Stimulated activated CD8-positive, alpha-beta memory T cell treated with anti-CD3 and anti-CD28 coated beads, Interleukin-7, amount 100 ng/mL, for 4 hours (primary cell): Measurements from ENCODE around the gene RHOB.
"Not testable (repeated sequence)": the region's sequence is repeated elsewhere in the genome, so short reads cannot be mapped to it uniquely, and the experiment has no call there.

Source experiments
- DNase-seq, 2 donors: peaks; one replicate each; pipeline ENCODE4 v3.0.0-alpha.2; 2020; ENCODE audit warnings: low read depth in 2 of 2

RHOB gene

DNA sequence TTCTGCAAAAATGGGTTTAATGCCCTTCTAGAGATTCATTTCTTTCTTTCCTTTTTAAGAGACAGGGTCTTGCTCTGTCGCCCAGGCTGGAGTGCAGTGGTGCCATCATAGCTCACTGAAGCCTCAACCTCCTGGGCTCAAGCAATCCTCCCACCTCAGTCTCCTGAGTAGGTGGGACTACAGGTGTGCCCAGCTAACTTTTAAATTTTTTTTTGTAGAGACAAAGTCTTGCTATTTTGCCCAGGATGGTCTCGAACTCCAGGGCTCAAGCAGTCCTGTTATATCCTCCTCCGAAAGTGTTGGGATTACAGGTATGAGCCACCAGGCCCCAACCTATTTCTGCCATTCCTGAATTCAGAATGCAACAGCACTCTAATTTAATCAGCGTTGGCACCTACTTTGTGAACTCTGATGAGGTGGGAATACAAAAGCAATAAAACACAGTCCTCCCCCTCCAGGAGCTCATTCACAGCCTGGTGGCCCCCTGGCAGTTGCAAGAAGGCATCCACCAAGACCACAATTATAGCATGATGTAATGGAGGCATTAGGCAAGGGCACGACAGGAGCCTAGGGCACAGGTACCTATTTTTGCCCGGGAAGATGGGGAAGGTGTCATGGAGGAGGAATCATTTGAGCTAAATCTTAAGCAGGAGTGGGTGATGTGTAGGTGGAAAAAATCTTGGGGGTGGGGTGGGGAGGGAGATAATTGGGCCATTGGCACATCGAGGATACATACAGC is 5.1 kb downstream of the RHOB start:
- DNase-seq, result no peak

DNA sequence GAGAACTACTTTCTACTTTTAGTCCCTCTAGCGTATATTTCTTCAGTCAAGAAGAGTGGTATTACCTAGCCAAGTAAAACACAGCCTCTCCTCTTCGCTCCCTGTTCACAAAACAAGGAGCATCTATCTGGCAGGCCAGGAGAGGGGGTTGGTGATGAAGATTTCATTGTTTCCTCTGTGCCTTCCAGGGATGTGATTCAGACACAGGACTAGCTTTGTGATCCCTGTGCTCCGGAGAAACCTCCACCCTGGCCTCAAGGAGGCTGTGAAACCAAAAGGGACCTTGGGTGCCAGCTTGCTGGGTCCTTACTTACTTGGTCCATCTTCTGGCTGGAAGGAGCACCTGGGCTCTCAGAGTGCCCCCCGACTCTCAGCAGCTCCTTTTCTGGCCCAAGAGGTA is 5.7 kb downstream of the RHOB start:
- DNase-seq, result no peak

DNA sequence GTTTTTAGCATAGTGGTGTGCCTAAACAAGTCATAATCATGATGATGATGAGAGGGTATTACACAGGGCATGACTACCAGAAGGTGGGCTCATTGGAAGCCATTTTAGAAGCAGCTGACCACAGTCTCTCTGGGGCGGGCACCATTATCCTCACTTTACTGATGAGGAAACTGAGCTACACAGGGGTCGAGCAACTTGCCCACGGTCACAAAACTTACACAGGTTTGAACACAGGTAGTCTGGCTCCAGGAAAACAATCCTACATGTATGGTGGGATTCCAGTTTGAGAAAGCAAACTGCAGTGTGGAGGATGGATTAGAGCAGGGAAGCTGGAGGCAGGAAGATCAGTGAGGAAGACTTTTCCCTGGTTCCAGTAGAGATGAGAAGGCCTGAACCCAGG is 6.2 kb downstream of the RHOB start:
- no peak for DNase-seq

DNA sequence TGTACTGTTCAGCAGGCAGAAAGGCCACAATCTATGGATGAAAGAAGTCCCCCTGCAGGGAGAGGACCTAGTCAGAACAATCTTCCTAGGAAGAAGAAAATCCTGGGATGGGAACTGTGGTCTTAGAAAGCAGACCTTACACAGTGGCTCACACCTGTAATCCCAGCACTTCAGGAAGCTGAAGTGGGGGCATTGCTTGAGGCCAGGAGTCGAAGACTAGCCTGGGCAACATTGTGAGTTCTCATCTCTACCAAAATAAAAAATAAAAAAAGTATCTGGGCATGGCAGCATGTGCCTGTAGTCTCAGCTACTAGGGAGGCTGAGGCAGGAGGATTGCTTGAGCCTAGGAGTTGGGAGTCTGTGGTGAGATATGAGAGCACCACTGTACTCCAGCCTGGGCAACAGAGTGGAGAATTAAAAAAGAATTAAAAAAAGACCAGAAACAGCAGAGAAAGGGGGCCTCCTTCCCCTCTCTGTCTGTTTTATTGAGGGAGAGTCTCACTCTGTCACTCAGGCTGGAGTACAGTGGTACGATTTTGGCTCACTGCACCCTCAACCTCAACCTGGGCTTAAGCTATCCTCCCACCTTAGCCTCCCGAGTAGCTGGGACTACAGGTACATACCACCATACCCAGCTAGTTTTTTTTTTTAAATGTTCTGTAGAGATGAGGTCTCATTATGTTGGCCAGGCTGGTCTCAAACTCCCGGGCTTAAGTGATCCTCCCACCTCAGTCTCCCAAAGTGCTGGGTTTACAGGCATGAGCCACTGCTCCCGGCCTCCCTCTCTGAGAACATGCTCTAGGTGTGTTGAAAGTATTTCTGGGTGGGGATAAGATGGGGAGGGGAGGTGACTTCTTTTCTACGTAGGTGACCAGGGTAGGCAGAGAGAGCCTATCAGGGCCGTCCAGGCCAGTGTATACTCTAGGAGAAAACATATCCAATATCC is 7.4 kb downstream of the RHOB start:
- DNase-seq, result no peak

DNA sequence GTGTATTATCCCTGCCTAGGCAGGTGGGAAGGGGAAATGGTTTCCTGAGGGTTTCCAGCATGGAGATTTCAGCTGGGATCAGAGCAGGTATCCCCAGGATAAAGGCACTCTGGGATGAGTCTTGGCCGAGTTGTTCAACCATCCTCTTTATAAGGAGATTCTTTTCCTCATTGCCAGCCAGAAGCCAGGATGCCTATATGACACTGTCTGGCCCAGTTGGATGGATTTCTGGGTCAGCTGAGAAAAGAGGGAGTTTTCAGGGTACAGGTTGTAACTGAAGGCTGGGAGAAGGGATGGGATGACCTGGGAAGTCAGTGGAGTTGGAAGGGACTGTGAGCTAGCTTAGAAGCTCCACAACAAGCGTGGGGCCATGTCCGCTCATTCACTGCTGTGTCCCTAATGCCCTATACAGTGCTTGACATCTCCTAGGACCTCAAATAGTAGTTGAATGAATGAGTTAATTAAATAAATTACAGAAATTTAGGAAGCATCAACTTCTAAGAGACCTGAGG is 8.3 kb downstream of the RHOB start:
- DNase-seq, result no peak

DNA sequence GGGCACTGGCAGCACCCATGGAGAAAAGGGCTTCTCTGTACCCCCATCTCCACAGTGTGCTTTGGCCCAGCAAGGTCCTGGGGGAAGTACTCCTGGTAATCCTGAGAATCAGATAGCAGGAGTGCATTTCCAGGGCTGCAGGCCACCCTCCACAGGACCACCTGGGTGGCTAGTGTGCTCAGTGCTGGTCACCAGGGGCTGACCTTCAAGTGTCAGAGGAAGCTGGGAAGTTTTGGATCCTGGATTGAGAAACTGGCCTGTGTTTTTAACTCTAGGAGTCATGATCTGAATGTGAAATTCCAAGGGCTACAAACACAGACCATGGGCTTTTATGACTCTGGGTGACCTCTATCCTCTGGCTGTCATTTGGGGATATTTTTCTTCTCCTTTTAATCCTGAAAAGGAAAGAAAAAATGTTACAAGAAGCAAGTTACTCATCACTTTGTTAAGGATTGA is 9.3 kb downstream of the RHOB start:
- no peak for DNase-seq

DNA sequence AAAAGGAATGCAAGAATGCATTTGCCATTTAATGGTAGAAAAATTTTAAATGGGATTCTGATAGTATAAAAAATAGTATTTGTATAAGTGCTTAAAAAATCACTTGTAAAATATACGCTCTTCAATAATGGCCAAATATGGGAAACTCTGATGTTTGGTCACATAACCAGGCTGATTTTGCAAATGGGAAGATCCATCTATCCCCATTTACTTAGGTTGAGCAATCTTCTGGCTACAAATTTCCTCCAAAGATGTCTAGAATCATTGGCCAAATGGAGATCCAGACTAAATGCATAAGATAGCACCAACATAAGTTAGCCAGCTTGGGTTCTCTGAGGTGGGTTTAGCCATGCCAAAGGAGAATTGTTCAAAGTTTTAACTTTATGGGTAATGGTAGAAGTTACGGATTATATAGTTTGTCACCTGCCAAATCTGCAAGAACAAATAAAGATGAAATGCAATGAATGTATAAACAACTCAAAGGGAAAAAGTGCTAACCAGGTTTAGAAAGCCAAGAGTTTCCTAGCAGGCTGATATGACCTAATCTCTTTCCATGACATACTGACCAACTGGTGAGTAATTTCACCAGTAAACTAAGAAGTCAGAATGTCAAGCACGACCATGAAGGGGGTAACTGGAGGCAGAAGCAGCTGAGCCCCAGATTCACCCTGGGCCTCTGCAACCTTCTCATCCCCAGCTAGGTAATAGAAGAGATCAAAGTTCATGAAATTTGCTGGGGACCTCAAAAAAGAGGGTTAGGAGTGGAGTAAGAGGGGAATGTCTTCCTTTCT is 10.0 kb downstream of the RHOB start:
- DNase-seq, result no peak

DNA sequence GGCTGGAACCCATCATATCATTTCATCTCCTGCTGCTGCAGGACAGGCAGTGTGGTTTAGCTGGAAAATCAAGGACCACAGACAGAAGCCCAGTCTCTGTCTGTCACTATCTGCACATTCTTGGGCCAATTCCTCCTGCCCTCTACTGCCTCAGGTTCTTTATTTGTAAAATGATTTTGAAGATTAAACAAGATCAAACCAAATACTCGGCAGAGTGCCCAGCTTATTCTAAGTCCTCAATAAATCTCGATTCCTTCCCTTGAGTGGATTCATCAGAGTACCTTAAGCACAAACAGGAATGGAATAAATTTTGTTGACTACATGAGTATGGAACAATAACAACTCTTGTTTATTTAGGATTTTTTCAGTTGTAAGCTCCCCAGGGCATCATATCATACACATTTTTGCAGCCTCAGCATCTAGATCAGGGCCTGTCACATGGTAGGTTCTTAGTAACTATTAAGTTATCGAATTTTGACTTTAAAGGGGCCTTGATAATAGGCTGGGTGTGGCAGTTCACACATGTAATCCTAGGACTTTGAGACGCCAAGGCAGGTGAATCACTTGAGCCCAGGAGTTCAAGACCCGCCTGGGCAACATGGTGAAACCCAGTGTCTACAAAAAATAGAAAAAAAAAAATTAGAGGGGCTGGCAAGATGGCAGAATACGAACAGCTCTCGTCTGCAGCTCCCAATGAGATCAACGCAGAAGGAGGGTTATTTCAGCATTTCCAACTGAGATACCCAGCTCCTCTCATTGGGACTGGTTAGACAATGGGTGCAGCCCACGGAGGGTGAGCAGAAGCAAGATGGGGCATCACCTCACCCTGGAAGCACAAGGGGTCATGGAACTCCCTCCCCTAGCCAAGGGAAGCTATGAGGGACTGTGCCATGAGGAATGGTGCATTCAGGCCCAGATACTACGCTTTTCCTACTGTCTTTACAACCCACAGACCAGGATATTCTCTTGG is 11.1 kb downstream of the RHOB start:
- no peak for DNase-seq

DNA sequence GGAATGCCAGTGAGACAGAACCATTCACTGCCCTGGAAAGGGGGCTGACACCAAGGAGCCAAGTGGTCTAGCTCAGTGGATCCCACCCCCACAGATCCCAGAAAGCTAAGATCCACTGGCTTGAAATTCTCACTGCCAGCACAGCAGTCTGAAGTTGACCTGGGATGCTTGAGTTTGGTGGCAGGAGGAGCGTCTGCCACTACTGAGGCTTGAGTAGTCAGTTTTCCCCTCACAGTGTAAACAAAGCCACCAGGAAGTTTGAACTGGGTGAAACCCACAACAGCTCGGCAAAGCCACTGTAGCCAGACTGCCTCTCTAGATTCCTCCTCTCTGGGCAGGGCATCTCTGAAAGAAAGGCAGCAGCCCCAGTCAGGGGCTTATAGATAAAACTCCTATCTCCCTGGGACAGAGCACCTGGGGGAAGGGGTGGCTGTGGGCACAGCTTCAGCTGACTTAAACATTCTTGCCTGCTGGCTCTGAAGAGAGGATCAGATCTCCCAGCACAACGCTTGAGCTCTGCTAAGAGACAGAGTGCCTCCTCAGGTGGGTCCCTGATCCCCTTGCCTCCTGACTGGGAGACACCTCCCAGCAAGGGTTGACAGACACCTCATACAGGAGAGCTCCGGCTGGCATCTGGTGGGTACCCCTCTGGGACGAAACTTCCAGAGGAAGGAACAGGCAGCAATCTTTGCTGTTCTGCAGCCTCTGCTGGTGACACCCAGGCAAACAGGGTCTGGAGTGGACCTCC is 12.0 kb downstream of the RHOB start:
- DNase-seq, result not testable (repeated sequence)

DNA sequence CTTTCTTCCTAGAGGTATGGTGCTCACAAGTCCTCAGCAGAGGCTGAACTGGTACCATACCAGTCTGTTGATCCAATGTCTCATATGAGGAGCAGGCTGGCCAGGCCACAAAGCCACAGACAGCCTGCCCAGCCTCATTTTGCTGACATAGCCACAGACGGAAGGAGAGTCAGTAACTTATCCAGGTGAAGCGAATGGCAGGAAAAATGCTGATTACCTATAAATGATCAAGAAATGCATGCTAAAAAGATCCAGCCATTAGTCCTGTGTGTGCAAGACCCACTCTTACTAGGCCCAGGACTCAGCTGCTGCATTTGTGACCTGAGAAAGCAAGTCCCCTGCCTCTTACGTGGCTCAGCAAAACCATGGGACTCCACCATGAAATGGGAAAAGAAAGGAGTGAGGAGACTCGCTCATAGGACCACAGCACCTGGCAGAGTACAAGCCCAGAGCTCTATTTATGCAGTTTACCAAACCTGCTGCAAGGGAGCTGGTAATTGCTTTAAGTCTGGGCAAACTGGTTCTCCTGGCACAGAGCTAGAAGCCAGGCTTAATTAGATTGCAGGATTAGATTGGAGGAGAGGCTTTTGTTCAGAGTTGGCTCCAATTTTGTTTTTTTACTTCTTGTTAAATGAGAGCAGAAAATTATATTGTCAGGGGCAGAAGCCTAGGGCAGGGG is 19.0 kb downstream of the RHOB start:
- DNase-seq, result no peak

DNA sequence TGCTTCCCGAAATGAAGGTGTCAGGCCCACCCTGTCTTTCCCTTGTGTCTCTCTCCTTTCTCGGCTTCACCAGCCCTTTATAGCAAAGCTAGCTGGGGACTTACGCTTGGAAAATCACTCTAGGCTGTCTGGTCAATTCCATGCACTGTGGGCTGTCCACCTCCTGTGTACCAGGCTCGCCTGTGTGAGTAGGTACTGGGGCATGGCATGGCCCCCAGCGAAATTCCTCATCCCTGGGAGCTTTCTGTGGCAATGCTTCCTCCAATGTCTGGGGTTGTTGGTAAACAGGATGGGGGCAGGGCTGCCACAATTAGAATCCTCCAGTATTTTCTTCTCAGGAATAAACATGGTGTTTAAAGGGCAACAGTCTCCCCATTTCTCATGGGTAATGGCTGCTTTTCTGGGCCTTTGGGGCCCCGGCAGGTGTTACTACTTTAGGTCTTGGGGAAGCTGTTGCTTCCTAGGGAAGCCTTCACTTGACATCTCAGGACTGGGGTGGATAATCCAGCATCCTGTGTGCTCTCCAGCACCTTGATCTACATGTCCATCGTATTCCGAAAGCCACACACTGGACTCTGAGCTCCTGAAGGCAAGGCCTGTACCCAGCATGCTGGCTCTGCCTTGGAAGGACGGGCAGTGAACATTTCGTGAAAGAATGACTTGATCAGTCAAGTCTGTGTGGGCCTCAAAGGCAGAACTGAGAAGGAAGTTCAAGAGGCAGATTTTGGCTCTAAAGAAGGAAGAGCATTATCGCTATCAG is 21.1 kb downstream of the RHOB start:
- no peak for DNase-seq

DNA sequence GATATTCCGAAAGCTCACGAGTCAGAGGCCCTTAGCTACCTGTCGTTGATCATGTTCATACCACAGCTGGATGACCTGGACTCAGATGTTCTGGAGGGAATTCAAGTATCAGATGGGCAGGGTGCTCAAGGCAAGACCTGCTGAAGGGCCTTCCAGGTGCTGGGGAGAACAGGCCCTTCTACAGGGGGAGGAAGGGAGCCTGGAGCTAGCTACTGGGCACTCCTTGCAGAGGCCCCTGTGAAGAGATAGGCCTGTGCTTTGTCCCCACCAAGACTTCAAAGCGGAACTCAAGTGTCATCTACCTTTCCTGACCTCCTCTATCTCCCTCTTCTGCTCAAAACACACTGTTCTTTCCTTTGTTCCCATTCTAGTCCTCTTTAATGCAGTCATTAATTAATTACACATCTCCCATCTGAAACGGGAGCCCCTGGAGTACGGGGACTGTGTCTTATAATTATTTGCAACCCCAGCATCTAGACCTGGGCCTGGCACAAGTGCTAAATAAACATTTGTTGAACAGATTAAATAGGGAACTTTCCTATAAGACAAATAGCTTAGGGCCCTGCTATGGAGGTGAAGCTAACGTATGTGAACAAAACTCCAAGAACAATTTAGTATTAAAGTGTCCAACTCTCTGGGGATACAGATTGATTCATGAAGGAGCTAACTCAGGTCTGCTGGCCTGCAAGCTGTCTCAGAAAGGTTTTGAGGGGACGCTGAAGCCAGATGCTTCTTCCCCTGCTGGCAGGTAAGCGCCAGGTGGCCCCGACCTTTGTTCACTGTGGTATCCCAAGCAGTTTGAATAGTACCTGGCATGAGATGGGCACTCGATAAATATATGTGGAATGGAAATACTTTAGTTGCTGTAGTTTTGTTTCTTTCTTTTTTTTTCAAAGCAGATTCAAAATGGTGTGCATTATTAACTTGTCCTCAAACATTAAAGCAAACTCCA is 22.0 kb downstream of the RHOB start:
- no peak for DNase-seq

DNA sequence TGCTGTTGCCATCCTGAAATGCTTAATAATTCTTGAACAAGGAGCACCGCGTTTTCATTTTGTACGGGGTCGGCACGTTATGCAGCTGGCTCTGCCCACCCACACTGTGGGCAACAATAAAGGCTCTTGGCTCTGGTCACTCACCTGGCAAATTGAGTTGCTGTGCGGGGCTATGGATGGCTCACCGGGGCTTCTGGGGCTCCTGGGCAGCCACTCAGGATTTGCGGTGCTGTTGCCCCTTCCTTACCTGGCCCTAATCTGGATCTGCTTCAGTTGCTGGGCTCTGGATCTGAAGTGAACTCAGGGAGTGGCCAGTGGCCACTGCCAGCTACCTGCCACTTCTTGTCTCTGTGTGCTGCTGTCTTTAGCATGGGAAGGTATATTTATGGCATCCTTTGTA is 22.7 kb downstream of the RHOB start:
- no peak for DNase-seq

DNA sequence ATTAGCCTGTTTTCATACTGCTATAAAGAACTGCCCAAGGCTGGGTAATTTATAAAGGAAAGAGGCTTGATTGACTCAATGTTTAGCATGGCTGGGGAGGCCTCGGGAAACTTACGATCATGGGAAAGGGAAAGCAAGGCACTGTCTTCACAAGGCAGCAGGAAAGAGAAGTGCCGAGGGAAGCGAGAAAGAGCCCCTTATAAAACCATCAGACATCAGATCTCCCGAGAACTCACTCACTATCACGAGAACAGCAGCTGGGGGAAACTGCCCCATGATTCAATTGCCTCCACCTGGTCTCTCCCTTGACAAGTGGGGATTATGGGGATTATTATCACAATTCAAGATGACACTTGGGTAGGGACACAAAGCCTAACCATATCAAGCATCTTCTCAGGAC is 23.3 kb downstream of the RHOB start:
- DNase-seq, result no peak

DNA sequence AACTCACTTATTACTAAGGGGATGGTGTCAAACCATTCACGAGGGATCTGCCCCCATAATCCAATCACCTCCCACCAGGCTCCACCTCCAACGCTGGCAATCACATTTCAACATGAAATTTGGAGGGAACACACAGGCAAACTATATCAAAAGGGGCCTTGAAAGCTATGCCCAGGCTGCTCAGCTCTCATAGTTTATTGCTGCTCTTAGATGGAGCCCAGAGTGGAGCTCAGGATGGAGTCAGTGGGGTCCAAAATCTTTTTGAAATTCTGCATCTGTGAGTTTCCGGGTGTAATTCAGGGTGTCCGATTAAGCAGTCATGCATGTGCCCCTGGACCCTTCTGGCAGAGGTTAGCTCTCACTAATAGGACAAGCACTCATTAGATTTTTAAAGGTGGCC is 24.3 kb downstream of the RHOB start:
- DNase-seq, result no peak

DNA sequence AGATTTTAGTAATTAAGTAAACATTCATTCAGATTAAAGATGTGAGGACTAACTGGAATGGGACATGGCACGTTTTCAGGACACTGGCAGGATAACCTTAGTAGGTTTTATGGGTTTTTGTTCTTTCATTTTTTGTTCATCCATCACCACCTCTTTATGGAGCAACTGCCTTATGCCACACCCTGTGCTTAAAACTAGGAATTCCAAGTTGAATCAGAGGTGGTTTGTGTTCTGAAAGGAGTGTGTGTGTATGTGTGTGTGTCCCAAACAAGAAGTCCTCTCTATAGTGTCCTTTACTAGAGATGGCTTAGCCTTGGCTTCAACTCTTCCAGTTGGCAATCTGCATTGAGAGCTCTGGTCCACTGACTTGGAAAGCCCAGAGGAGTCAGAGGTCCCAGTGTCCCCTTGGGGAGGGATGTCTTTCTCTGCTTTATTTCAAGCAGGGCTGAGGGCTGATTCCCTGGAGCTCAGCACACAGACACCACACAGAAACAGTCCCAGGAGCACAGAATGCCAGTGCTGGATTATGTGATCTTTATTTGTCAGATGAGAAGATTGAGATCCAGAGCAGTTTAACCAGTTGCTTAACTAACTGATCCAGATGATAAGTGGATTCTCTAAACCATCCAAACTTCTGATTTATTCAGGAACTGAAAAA is 25.2 kb downstream of the RHOB start:
- no peak for DNase-seq

DNA sequence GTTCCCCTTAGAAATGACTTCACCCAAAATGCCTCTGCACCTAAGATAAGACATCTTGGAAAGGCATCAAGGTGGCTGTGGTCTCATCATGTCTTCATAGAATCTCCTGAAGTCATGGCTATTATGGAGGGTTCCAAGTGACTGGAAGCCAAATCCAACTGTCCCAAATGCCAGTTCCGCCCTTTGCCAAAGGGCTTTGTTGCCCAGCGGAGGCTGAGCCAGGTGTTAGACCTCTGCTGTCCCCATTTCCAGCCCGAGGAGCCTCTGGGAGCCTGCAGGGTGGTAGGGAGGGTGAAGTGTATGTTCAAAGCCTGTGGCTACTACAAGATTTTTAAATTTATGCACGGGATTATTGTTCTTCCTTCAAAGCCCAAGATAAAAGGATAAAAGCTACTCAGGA is 25.7 kb downstream of the RHOB start:
- no peak for DNase-seq
